SU-DHL-6 (cell line): Measurements from ENCODE around the gene NRG3.

ENCODE experiments used
- H2AFZ ChIP-seq: fragments of 200-600 bp; sonication (generic); 2 replicates; pipeline ENCODE4 v1.6.1; 2014; ENCODE audit warnings: low read depth, mild to moderate bottlenecking, moderate library complexity, mixed read lengths, antibody characterized with exemption, low read length; ENCODE audit not compliant: severe bottlenecking
- H3F3A ChIP-seq: fragments of 200-600 bp; shearing (Covaris generic); 2 replicates; pipeline ENCODE4 v1.6.0; 2016; ENCODE audit warnings: antibody characterized with exemption, mild to moderate bottlenecking; ENCODE audit not compliant: insufficient read depth
- H3K27ac ChIP-seq: fragments of 200-600 bp; sonication (generic); 2 replicates; pipeline ENCODE4 v1.5.1; 2016; ENCODE audit warnings: low read depth, mild to moderate bottlenecking, low read length, moderate library complexity, mixed read lengths
- H3K27me3 ChIP-seq: fragments of 200-600 bp; sonication (generic), shearing (Covaris generic); 2 replicates; pipeline ENCODE4 v1.6.0; 2014; ENCODE audit warnings: mild to moderate bottlenecking, low read length
- H3K36me3 ChIP-seq: fragments of 200-600 bp; sonication (generic); 2 replicates; pipeline ENCODE4 v1.6.1; 2014; ENCODE audit warnings: mild to moderate bottlenecking, low read length, mixed read lengths
- H3K4me2 ChIP-seq: fragments of 300-600, 200-600 bp; shearing (Covaris generic), sonication (generic); 2 replicates; pipeline ENCODE4 v1.6.0; 2014; ENCODE audit warnings: low read length, low read depth, mild to moderate bottlenecking; ENCODE audit not compliant: poor library complexity, severe bottlenecking
- H3K4me3 ChIP-seq: fragments of 200-600 bp; sonication (generic); 2 replicates; pipeline ENCODE4 v1.5.1; 2014; ENCODE audit warnings: antibody characterized with exemption, low read length, mild to moderate bottlenecking, mixed read lengths; ENCODE audit not compliant: insufficient read depth, poor library complexity, severe bottlenecking
- H3K79me2 ChIP-seq: fragments of 200-600 bp; sonication (generic); 2 replicates; pipeline ENCODE4 v1.6.1; 2014; ENCODE audit warnings: mild to moderate bottlenecking, low read length, moderate library complexity; ENCODE audit not compliant: insufficient read depth
- H3K9ac ChIP-seq: fragments of 200-600 bp; sonication (generic); 2 replicates; pipeline ENCODE4 v1.7.0; 2014; ENCODE audit warnings: mild to moderate bottlenecking, low read length
- H3K9me2 ChIP-seq: fragments of 200-600 bp; sonication (generic); replicated peaks from 2 replicates; pipeline ENCODE4 v1.6.1; 2014; ENCODE audit warnings: low read length; ENCODE audit not compliant: insufficient read depth
- H3K9me3 ChIP-seq: fragments of 200-600 bp; sonication (generic); 2 replicates; pipeline ENCODE4 v1.6.1; 2014; ENCODE audit warnings: low read length, mixed read lengths; ENCODE audit not compliant: insufficient read depth
- H4K20me1 ChIP-seq: fragments of 200-600 bp; sonication (generic); 2 replicates; pipeline ENCODE4 v1.6.1; 2014; ENCODE audit warnings: low read depth, mild to moderate bottlenecking, antibody characterized with exemption, low read length, moderate library complexity, mixed read lengths
- EZH2phosphoT487 ChIP-seq: fragments of 200-600 bp; sonication (generic), shearing (Covaris generic); conservative IDR thresholded peaks from 2 replicates; pipeline ENCODE4 v1.6.1; 2018; ENCODE audit warnings: mild to moderate bottlenecking, antibody characterized with exemption, low read length, moderate library complexity, mixed read lengths
- TF ChIP-seq, protein P1 (sequence below): fragments of 200-600 bp; sonication (generic); IDR thresholded peaks from one replicate; pipeline ENCODE4 v1.5.1; 2017; ENCODE audit warnings: antibody characterized with exemption, mild to moderate bottlenecking, low read length, moderate library complexity; ENCODE audit not compliant: insufficient read depth, poor library complexity, severe bottlenecking

Gene NRG3

DNA sequence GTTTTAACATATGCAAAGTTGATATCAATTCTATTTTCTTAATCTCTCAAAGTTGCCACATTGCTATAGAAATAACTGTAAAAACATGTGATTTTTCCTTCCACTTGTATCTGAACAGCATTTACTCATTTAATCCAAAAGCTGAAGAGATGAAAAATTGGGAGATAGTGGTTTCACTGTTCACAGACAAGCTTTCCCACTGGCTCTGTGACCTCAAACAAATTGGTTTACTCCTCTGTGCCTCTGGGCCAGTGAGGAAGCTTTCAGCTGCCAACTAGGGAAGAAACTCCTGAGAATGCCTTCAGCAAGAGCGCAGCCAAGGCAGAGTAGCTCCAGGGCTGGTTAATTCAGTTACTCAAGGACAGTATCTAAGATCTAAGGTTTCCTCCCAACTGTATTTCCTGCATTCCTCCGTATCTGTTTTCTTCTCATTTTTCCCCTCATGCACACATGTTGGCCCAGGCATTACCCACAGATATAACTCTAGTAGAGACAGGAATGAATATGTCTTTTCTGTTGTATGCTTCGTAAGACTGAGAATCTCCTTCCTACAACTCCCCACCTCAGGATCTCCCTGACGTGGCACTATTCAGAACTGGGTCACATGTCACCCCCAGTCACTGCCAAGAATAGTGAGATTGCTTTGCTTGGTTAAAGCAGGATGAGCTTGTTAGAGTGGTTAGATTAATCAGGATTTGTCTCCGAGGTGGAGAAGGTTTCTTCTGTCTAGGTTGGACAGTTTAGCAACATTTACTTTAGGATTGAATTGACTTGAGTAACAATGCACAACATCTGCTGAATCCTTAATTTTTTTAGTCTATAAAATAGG is 315.7 kb downstream of the NRG3 start:
- Histone ChIP-seq H3F3A (no peaks in the 10 kb centered on the region), H3K4me2 (no peak overlapping the region), H3K9me2 (no peaks in the 10 kb centered on the region), H3K9ac (no peak overlapping the region), H4K20me1 (no peaks in the 10 kb centered on the region), H3K9me3 (no peaks in the 10 kb centered on the region), H3K27me3 (no peaks in the 10 kb centered on the region), H3K36me3 (no peaks in the 10 kb centered on the region), H3K79me2 (no peaks in the 10 kb centered on the region), H3K27ac (no peak overlapping the region), H2AFZ (no peak overlapping the region), H3K4me3 (no peak overlapping the region)
- TF ChIP-seq, protein P1, sequence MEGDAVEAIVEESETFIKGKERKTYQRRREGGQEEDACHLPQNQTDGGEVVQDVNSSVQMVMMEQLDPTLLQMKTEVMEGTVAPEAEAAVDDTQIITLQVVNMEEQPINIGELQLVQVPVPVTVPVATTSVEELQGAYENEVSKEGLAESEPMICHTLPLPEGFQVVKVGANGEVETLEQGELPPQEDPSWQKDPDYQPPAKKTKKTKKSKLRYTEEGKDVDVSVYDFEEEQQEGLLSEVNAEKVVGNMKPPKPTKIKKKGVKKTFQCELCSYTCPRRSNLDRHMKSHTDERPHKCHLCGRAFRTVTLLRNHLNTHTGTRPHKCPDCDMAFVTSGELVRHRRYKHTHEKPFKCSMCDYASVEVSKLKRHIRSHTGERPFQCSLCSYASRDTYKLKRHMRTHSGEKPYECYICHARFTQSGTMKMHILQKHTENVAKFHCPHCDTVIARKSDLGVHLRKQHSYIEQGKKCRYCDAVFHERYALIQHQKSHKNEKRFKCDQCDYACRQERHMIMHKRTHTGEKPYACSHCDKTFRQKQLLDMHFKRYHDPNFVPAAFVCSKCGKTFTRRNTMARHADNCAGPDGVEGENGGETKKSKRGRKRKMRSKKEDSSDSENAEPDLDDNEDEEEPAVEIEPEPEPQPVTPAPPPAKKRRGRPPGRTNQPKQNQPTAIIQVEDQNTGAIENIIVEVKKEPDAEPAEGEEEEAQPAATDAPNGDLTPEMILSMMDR: no peak
- no peak for TF ChIP-seq EZH2phosphoT487

DNA sequence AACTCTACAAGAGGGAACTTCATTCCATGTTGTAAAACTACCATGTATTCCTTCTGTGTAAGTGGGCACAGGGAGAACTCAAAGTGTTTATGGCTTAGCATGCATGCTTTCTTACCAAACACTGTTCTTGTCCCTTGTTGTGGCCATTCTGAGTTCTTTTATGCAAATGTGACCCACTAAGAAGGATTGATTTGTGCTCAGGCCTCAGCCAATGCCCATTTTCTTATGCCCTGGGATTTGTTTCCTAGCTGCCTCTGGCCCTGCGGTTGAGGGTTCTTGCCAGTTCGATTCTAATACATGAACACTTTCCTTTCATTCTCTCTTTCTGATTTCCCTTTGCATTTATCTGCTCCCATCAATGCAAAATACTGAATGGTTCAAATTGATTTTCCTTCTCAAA is 316.7 kb downstream of the NRG3 start:
- no peak overlapping the region for H3K27ac ChIP-seq
- no peak overlapping the region for H3K4me3 ChIP-seq
- no peak for TF ChIP-seq EZH2phosphoT487
- TF ChIP-seq, protein P1: no peak
- H2AFZ ChIP-seq: no peak overlapping the region
- H3K9me3 ChIP-seq: no peaks in the 10 kb centered on the region
- H4K20me1 ChIP-seq: no peaks in the 10 kb centered on the region
- no peaks in the 10 kb centered on the region for H3K36me3 ChIP-seq
- no peaks in the 10 kb centered on the region for H3K27me3 ChIP-seq
- H3K9ac ChIP-seq: no peak overlapping the region
- H3K79me2 ChIP-seq: no peaks in the 10 kb centered on the region
- H3F3A ChIP-seq: no peaks in the 10 kb centered on the region
- H3K4me2 ChIP-seq: no peak overlapping the region
- H3K9me2 ChIP-seq: no peaks in the 10 kb centered on the region

DNA sequence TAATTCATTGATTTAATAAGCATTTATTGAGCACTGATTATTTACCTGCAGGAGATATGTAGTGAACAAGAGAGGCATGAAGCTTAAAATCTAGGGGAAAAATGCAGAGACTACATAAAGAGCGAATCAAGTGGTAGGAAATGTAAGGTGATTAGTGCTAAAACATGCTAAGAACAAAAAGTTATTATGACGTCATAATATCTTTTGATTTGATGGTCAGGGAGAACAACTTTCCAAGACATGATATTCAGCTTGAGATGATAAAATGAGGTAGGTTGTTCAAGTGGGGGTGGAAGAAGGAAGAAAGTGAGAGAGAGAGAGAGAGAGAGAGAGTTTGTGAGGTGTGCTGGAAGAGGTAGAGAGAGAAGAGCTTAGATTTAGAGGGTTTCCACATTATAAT is 317.7 kb downstream of the NRG3 start:
- TF ChIP-seq, protein P1: no peak
- no peaks in the 10 kb centered on the region for H3K79me2 ChIP-seq

More for the DNA sequence above, 317.7 kb downstream of the NRG3 start:
- H3K4me3 ChIP-seq: no peak overlapping the region
- no peaks in the 10 kb centered on the region for H3K9me3 ChIP-seq
- no peak overlapping the region for H3K9ac ChIP-seq
- no peaks in the 10 kb centered on the region for H3K9me2 ChIP-seq
- H3K4me2 ChIP-seq: no peak overlapping the region
- H2AFZ ChIP-seq: no peak overlapping the region
- no peaks in the 10 kb centered on the region for H3F3A ChIP-seq
- H3K27me3 ChIP-seq: no peaks in the 10 kb centered on the region
- no peak overlapping the region for H3K27ac ChIP-seq
- no peaks in the 10 kb centered on the region for H3K36me3 ChIP-seq
- no peaks in the 10 kb centered on the region for H4K20me1 ChIP-seq
